Midbrain (tissue), 1 donor: ENCODE results near the gene CYB561A3.

Experiments used
- DNase-seq: peaks from one replicate; lab custom pipeline; 2025; lab: John Stamatoyannopoulos, UW

CYB561A3 gene

DNA sequence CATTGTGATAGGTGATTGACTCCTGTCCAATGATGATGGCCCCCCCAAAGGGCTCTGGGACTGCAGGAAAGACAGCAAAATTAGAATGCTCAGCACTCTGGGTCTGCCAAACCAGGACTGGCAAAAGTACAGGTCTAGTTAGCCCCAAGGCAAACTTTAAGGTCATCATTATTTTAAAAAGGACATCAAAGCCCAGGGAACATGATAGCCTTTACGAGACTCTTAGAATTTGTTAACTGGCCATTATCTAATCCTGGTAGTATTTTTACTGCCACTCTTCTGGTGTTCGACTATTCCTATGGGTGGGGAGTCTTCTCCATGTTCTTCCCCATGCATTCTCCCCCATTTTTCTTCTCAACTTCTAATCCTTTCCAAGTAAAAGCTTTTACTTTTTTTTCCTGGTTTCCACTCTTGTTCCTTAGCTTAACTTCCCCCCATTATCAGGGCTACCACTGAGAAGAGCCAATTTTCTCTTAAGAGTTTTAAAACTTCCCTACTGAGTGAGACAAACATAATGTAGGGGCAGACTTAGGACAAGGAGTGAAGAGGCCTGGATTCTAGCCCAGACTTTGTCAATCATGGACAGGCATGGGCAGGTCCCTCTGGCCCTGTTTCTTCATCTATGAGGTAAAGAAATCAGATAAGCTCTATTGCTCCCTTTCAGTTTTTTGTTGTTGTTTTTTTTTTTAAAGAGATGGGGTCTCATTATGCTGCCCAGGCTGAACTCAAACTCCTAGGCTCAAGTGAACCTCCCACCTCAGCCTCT is 35.9 kb downstream of the CYB561A3 start:
- peak; percentile 5 for DNase-seq

DNA sequence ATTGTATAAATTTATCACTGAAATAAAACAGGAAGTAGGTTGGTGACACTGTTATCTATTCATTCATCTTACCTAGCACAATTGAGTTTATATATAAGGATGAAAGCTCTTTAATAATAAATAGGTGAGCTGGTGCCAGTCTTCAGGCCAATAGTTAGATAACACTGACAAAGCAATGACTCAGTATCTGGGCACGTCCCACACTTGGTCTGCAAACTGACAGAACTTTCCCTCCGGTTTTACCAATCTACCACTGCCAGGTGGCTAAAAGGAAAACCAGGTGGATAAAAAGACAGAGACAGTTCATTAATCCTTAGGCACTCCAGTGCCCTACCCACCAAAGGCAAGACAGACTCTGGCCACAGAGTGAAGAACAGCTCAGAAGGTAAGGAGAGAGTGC is 46.4 kb downstream of the CYB561A3 start:
- DNase-seq, result no peak

DNA sequence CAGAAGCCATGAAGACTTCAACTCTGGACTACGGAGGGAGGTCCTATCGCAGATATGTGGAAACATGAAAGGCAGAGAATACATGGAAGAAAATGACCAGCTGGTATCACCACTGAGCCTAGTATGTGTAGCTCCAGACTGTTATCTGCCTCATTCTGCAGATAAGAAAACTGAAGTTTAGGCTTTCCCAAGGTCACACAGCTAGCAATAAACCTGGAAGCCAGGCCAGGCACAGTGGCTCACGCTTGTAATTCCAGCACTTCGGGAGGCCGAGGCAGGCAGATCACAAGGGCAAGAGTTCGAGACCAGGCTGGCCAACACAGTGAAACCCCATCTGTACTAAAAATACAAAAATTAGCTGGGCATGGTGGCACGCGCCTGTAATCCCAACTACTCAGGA is 50.9 kb downstream of the CYB561A3 start:
- no peak for DNase-seq

DNA sequence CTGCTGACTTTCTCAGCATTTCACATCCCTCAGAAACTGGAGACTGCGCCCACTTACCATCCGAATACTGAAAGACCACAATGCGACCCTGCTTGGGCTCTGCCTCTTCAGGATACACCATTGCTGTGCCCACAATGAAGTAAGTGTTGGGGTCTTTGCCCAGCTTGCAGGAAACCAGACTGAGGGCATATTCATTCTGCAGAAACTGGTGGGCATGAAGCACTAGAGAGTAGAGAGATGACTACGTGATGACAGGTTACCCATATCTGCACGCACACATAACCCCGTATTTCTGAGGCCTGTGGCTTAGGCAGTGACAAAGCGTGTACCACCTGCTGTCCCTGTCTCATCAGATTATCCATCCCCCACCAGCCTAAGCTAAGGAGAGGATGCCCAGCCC is 51.9 kb downstream of the CYB561A3 start:
- DNase-seq, result no peak

DNA sequence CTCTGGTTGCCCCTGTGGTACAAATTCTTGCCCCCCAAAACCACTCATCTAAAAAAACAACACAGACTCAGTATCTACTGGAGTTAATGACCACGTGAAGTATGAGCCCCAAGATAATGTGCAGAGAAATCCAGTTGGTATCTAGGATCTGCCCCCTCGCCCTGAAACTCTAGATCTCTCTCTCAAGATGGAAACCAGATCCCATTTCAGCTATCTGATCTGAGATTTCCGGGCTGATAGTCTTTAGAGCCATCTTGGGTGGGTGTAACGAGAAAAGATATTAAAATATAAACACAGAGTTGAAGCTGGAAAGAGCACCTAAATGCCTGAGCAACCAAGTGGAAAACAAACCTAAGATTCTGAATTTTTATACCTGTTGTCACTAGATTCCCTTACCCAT is 52.5 kb downstream of the CYB561A3 start:
- no peak for DNase-seq

DNA sequence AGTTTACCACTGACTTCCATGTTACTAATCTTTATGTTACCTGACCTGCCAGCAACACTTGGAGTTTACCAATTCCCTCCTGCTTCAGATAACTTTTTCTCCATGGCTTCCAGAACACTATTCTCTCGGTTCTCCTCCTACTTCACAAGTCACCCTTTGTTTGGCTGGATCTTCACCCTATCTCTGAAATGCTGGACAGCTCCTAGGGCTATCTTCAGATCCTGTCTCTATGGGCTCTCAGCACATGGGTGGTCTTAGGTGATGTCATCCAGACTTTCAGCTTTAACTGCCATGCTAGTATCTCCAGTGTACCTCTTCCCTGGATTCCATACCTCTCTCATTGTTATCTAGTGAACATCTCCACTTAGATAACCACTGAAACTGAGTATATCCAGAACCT is 54.3 kb downstream of the CYB561A3 start:
- no peak for DNase-seq

DNA sequence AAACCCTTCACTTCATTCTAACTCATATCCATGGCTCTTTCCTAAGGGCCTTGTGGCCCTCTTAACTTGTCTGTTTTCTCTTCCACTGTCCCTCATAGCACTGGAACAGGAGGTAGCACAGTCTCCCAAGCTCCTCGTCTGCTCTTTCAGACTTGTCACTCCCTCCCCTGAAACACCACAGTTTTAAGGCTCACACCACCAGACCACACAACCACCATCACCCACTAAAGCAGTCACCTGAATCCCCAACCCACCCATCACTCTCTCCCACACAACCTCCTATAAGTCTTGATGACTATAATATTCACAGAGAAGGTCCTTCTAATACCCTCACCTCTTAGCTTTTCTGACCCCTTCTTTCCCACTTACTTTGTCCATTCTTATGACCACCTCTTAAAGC is 55.5 kb downstream of the CYB561A3 start:
- DNase-seq, result no peak

DNA sequence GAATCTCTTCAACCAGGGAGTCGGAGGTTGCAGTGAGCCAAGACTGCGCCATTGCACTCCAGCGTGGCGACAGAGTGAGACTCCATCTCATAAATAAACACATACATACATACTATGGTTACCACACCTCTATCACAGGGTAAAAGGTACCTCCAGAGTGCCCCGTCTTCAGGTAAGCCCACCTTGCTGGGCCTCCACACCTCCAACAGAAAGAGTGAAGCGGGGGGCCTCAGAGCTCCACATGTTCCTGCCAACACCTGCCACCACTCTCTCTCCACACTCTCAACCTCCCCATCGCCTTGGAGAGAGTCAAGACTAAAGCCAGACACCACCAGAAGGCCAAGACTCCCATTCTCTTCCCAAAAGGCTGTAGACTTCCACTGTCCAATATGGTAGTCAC is 56.3 kb downstream of the CYB561A3 start:
- DNase-seq, result no peak

DNA sequence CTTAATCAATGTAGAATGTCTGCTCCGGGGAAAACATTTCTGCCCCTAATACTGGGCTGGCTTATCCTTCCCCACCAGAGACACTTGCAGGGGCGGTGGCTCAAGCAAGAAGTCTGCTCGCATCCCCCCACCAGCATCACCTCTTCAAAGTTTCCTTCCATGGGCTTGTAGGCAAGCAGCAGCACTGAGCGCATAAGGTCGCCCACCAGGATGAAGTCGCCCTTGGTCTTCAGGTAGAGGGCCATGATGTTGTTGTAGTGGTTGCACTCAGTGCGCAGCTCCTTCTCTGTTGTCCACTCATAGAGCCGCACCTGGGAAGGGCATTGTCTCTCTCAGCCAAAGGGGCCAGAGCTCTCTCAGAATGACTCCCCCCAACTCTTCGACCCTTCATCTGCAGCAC is 58.0 kb downstream of the CYB561A3 start:
- DNase-seq, result no peak

DNA sequence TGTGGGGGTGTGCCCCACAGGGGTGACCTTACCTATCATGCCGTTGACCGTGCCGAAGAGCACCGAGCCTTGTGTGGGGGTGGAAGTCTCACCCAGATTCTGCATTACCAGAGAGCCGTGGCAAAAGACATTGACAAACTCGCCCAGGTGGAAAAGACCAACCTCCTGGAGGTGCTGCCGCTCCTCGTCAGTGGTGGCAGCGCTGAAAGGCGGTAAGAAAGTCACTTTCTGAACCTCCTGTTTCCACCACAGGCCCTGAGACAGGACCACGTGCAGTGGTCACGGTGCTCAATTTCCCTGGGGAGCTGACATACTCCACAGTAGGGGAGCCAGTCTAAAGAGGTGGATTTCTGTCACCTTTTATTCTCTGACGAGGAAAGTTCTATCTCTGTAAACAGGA is 59.1 kb downstream of the CYB561A3 start:
- no peak for DNase-seq
